Neural cell (in vitro differentiated cells): ENCODE results near the gene ST6GAL1. TPM values are rescaled to one million over a fixed set of nuclear protein-coding genes. Genes with fewer than 3 reads are reported as not detected.
"Not testable (repeated sequence)": the region's sequence is repeated elsewhere in the genome, so short reads cannot be mapped to it uniquely, and the experiment has no call there.

Source experiments
- H2AFZ ChIP-seq: fragments of 200-600, 300-800 bp; sonication (generic), shearing (Covaris generic); 2 replicates; pipeline ENCODE4 v1.6.0; 2014; ENCODE audit warnings: low read depth, mild to moderate bottlenecking, antibody characterized with exemption, low read length, moderate library complexity
- H3F3A ChIP-seq: fragments of 200-600 bp; shearing (Covaris generic); 2 replicates; pipeline ENCODE4 v1.6.1; 2016; ENCODE audit warnings: mild to moderate bottlenecking, moderate library complexity, mixed read lengths, antibody characterized with exemption, low read length; ENCODE audit not compliant: insufficient read depth, poor library complexity, severe bottlenecking
- H3K27ac ChIP-seq: fragments of 200-600, 300-800 bp; sonication (generic), shearing (Covaris generic); 2 replicates; pipeline ENCODE4 v1.5.1; 2014; ENCODE audit warnings: mild to moderate bottlenecking, low read length, moderate library complexity
- H3K27me3 ChIP-seq: fragments of 300-800, 200-600 bp; sonication (generic), shearing (Covaris generic); 2 replicates; pipeline ENCODE4 v1.6.0; 2014; ENCODE audit warnings: mild to moderate bottlenecking, low read depth, low read length, moderate library complexity; ENCODE audit not compliant: insufficient read depth
- H3K36me3 ChIP-seq: fragments of 300-800, 200-600 bp; sonication (generic), shearing (Covaris generic); 2 replicates; pipeline ENCODE4 v1.5.1; 2014; ENCODE audit warnings: mild to moderate bottlenecking, antibody characterized with exemption, low read length, moderate library complexity; ENCODE audit not compliant: insufficient read depth
- H3K4me2 ChIP-seq: fragments of 300-800, 200-600 bp; sonication (generic), shearing (Covaris generic); 2 replicates; pipeline ENCODE4 v1.6.0; 2014; ENCODE audit warnings: mild to moderate bottlenecking, low read length
- H3K4me3 ChIP-seq: fragments of 300-800, 200-600 bp; sonication (generic), shearing (Covaris generic); 2 replicates; pipeline ENCODE4 v1.5.1; 2014; ENCODE audit warnings: mild to moderate bottlenecking, low read length, moderate library complexity
- H3K79me2 ChIP-seq: fragments of 200-600 bp; shearing (Covaris generic); replicated peaks from 2 replicates; pipeline ENCODE4 v1.6.0; 2014; ENCODE audit warnings: mild to moderate bottlenecking, low read length, moderate library complexity; ENCODE audit not compliant: insufficient read depth
- H3K9ac ChIP-seq: fragments of 300-800, 200-600 bp; sonication (generic), shearing (Covaris generic); 2 replicates; pipeline ENCODE4 v1.6.1; 2016; ENCODE audit warnings: mild to moderate bottlenecking, low read length, mixed read lengths
- H3K9me2 ChIP-seq: fragments of 200-600 bp; shearing (Covaris generic); 2 replicates; pipeline ENCODE4 v1.6.1; 2016; ENCODE audit warnings: mild to moderate bottlenecking, low read length, mixed read lengths; ENCODE audit not compliant: insufficient read depth
- H3K9me3 ChIP-seq: fragments of 200-600, 300-800 bp; sonication (generic), shearing (Covaris generic); 2 replicates; pipeline ENCODE4 v1.6.1; 2016; ENCODE audit warnings: mild to moderate bottlenecking, mixed run types, low read length, moderate library complexity, mixed read lengths
- H4K20me1 ChIP-seq: fragments of 200-600 bp; shearing (Covaris generic); 2 replicates; pipeline ENCODE4 v1.6.1; 2016; ENCODE audit warnings: mild to moderate bottlenecking, mixed run types; ENCODE audit not compliant: insufficient read depth
- EP300 ChIP-seq: fragments of 450-650 bp; conservative IDR thresholded peaks from 2 replicates; pipeline ENCODE4 v1.6.1; 2014; ENCODE audit warnings: antibody characterized with exemption, mild to moderate bottlenecking, moderate library complexity; ENCODE audit not compliant: poor library complexity, severe bottlenecking
- EZH2 ChIP-seq: fragments of 200-600, 300-800 bp; shearing (Covaris generic), sonication (generic); IDR thresholded peaks from 2 replicates; pipeline ENCODE4 v1.6.1; 2014; ENCODE audit warnings: antibody characterized with exemption, low read length, borderline replicate concordance, mild to moderate bottlenecking; ENCODE audit not compliant: insufficient read depth, poor library complexity, severe bottlenecking
- MXI1 ChIP-seq: fragments of 450-650 bp; conservative IDR thresholded peaks from 2 replicates; pipeline ENCODE4 v1.6.1; 2014; ENCODE audit warnings: antibody characterized with exemption, mild to moderate bottlenecking; ENCODE audit not compliant: poor library complexity, severe bottlenecking
- POLR2AphosphoS5 ChIP-seq: IDR thresholded peaks from 2 replicates; pipeline ENCODE4 v1.6.1; 2012
- RAD21 ChIP-seq: fragments of 450-650 bp; conservative IDR thresholded peaks from 2 replicates; pipeline ENCODE4 v1.6.1; 2014; ENCODE audit warnings: antibody characterized with exemption, mild to moderate bottlenecking, moderate library complexity
- SMC3 ChIP-seq: fragments of 450-650 bp; conservative IDR thresholded peaks from 2 replicates; pipeline ENCODE4 v1.6.1; 2014; ENCODE audit warnings: antibody characterized with exemption, mild to moderate bottlenecking, moderate library complexity; ENCODE audit not compliant: poor library complexity
- TAF1 ChIP-seq: IDR thresholded peaks from 2 replicates; pipeline ENCODE4 v1.6.1; 2012; ENCODE audit warnings: low read depth
- polyA plus RNA-seq: library from polyadenylated mRNA; depleted of rRNA; stranded (reverse); fragments of >200 nt; gene quantifications from 2 replicates; pipeline ENCODE4 v1.2.3, GENCODE V29; 2014
- TF ChIP-seq, protein P1 (sequence below): fragments of 450-650 bp; IDR thresholded peaks from 2 replicates; pipeline ENCODE4 v1.5.1; 2014; ENCODE audit warnings: antibody characterized with exemption, mild to moderate bottlenecking, moderate library complexity; ENCODE audit not compliant: poor library complexity, severe bottlenecking
- TF ChIP-seq, protein P2 (sequence below): IDR thresholded peaks from 2 replicates; pipeline ENCODE4 v1.6.1; 2012; ENCODE audit warnings: borderline replicate concordance

ST6GAL1 gene
- polyA plus RNA-seq, 1 donor from 2014 or later = 17.6 TPM

DNA sequence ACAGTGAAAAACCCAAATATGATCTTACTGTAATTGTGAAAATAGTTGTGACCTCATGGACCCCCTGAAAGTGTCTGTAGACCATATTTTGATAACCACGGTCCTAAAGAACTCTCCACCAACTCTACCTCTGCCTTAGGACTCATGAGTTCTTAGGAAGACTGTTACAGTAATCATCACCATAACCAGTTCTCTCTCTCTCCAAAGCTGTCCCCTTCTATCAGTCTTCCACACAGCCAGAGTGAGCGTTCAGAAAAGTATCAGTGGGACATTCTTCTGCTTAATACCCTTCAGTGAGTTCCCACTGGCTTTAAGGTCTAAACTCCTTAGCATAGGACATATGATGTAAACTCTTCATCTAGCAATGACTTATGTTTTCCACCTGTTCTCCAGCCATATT lies 27.6 kb upstream of the ST6GAL1 start:
- H3K4me3 ChIP-seq = no peak overlapping the region
- no peaks in the 10 kb centered on the region for H3K9me2 ChIP-seq
- H2AFZ ChIP-seq = no peak overlapping the region
- no peak for TF ChIP-seq MXI1
- TF ChIP-seq, protein P1, sequence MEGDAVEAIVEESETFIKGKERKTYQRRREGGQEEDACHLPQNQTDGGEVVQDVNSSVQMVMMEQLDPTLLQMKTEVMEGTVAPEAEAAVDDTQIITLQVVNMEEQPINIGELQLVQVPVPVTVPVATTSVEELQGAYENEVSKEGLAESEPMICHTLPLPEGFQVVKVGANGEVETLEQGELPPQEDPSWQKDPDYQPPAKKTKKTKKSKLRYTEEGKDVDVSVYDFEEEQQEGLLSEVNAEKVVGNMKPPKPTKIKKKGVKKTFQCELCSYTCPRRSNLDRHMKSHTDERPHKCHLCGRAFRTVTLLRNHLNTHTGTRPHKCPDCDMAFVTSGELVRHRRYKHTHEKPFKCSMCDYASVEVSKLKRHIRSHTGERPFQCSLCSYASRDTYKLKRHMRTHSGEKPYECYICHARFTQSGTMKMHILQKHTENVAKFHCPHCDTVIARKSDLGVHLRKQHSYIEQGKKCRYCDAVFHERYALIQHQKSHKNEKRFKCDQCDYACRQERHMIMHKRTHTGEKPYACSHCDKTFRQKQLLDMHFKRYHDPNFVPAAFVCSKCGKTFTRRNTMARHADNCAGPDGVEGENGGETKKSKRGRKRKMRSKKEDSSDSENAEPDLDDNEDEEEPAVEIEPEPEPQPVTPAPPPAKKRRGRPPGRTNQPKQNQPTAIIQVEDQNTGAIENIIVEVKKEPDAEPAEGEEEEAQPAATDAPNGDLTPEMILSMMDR = no peak
- TF ChIP-seq RAD21 = no peak
- no peak for TF ChIP-seq TAF1
- TF ChIP-seq EP300 = no peak
- TF ChIP-seq SMC3 = no peak
- no peak for TF ChIP-seq POLR2AphosphoS5
- no peak for TF ChIP-seq EZH2
- TF ChIP-seq, protein P2, sequence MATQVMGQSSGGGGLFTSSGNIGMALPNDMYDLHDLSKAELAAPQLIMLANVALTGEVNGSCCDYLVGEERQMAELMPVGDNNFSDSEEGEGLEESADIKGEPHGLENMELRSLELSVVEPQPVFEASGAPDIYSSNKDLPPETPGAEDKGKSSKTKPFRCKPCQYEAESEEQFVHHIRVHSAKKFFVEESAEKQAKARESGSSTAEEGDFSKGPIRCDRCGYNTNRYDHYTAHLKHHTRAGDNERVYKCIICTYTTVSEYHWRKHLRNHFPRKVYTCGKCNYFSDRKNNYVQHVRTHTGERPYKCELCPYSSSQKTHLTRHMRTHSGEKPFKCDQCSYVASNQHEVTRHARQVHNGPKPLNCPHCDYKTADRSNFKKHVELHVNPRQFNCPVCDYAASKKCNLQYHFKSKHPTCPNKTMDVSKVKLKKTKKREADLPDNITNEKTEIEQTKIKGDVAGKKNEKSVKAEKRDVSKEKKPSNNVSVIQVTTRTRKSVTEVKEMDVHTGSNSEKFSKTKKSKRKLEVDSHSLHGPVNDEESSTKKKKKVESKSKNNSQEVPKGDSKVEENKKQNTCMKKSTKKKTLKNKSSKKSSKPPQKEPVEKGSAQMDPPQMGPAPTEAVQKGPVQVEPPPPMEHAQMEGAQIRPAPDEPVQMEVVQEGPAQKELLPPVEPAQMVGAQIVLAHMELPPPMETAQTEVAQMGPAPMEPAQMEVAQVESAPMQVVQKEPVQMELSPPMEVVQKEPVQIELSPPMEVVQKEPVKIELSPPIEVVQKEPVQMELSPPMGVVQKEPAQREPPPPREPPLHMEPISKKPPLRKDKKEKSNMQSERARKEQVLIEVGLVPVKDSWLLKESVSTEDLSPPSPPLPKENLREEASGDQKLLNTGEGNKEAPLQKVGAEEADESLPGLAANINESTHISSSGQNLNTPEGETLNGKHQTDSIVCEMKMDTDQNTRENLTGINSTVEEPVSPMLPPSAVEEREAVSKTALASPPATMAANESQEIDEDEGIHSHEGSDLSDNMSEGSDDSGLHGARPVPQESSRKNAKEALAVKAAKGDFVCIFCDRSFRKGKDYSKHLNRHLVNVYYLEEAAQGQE = no peak
- H3K36me3 ChIP-seq = no peaks in the 10 kb centered on the region
- no peaks in the 10 kb centered on the region for H3K79me2 ChIP-seq
- H3K9me3 ChIP-seq = no peaks in the 10 kb centered on the region
- H3K27me3 ChIP-seq = no peaks in the 10 kb centered on the region
- no peaks in the 10 kb centered on the region for H4K20me1 ChIP-seq
- H3K9ac ChIP-seq = no peak overlapping the region
- H3K27ac ChIP-seq = no peak overlapping the region
- no peak overlapping the region for H3K4me2 ChIP-seq
- H3F3A ChIP-seq = no peaks in the 10 kb centered on the region

DNA sequence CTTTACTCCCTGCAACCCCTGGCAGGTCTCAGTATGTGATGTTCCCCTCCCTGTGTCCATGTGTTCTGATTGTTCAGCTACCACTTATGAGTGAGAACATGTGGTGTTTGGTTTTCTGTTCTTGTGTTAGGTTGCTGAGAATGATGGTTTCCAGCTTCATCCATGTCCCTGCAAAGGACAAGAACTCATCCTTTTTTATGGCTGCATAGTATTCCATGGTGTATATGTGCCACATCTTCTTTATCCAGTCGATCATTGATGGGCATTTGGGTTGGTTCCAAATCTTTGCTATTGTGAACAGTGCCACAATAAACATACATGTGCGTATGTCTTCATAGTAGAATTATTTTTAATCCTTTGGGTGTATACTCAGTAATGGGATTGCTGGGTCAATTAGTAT lies 26.6 kb upstream of the ST6GAL1 start:
- not testable (repeated sequence) for H3F3A ChIP-seq, H3K27me3 ChIP-seq, H3K36me3 ChIP-seq, H3K9me3 ChIP-seq, H3K9me2 ChIP-seq, H2AFZ ChIP-seq, H3K4me2 ChIP-seq, H3K9ac ChIP-seq, H3K4me3 ChIP-seq, H4K20me1 ChIP-seq, H3K79me2 ChIP-seq, H3K27ac ChIP-seq

DNA sequence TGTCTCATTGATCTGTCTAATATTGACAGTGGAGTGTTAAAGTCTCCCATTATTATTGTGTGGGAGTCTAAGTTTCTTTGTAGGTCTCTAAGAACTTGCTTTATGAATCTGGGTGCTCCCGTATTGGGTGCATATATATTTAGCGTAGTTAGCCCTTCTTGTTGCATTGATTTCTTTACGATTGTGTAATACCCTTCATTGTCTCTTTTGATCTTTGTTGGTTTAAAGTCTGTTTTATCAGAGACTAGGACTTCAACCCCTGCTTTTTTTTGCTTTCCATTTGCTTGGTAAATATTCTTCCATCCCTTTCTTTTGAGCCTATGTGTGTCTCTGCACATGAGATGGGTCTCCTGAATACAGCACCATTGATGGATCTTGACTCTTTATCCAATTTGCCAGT lies 23.3 kb upstream of the ST6GAL1 start:
- H3K4me3 ChIP-seq, H3K79me2 ChIP-seq, H3K9ac ChIP-seq, H4K20me1 ChIP-seq, H3K27me3 ChIP-seq, H2AFZ ChIP-seq, H3K4me2 ChIP-seq, H3K9me2 ChIP-seq, H3K27ac ChIP-seq, H3K36me3 ChIP-seq, H3F3A ChIP-seq, H3K9me3 ChIP-seq: not testable (repeated sequence)
